ENCODE results near the gene SMARCD3. TPM values are rescaled to one million over a fixed set of nuclear protein-coding genes. Genes with fewer than 3 reads are reported as not detected.
A peak's percentile ranks its signal among the peaks of the same experiment; 100 is the strongest.

Gene SMARCD3
- total and polyA plus RNA-seq, 2 of the 13 experiments (the other 11 are each of a cell fraction or from before 2014, with no cell fraction given): 0.20 to 0.62 TPM

GRCh38 chr7:151226875-151227782, 21.4 kb downstream of the SMARCD3 start, which contains the start of gene ABCF2 (continued):
- TF ChIP-seq ZC3H4 (CRISPR knock-in tag; IDR thresholded peaks at IDR 0.05; ENCODE audit: borderline replicate concordance) (no peak), AGO1 (IDR thresholded peaks at IDR 0.05; ENCODE audit: low read depth, low read length, poor library complexity, severe bottlenecking) (no peak), HNRNPL (IDR thresholded peaks at IDR 0.05; ENCODE audit: low read depth, low read length) (no peak), RBAK (CRISPR knock-in tag; IDR thresholded peaks at IDR 0.05) (peak; percentile 41; the same call in 1 of the 2 replicates), SRY (CRISPR knock-in tag; IDR thresholded peaks at IDR 0.05) (0 out of 2 replicates have a peak, but pooled peaks have one; percentile 33), ZNF878 (CRISPR knock-in tag; IDR thresholded peaks at IDR 0.05) (no peak), KDM5A (IDR thresholded peaks at IDR 0.05; ENCODE audit: borderline replicate concordance, low read length) (peak; percentile 91), SMAD1 (CRISPR knock-in tag; IDR thresholded peaks at IDR 0.05; ENCODE audit: borderline replicate concordance, low read depth) (no peak), KLF13 (CRISPR knock-in tag; IDR thresholded peaks at IDR 0.05) (no peak), TGIF2 (CRISPR knock-in tag; IDR thresholded peaks at IDR 0.05) (no peak), ZNF589 (CRISPR knock-in tag; conservative IDR thresholded peaks at IDR 0.05) (no peak), CENPT (CRISPR knock-in tag; IDR thresholded peaks at IDR 0.05; ENCODE audit: low read depth) (no peak), GLI4 (CRISPR knock-in tag; IDR thresholded peaks at IDR 0.05; ENCODE audit: borderline replicate concordance) (peak; percentile 63; the same call in 1 of the 2 replicates), ZNF598 (CRISPR knock-in tag; IDR thresholded peaks at IDR 0.05; ENCODE audit: borderline replicate concordance) (no peak), NR1H2 (CRISPR knock-in tag; IDR thresholded peaks at IDR 0.05; ENCODE audit: borderline replicate concordance, low read depth) (no peak), HDAC2 (CRISPR knock-in tag; IDR thresholded peaks at IDR 0.05) (peak; percentile 79), ZNF703 (CRISPR knock-in tag; IDR thresholded peaks at IDR 0.05; ENCODE audit: borderline replicate concordance) (no peak), DRAP1 (CRISPR knock-in tag; IDR thresholded peaks at IDR 0.05) (peak; percentile 65), HOXD1 (CRISPR knock-in tag; IDR thresholded peaks at IDR 0.05) (no peak), ETV5 (CRISPR knock-in tag; IDR thresholded peaks at IDR 0.05; ENCODE audit: borderline replicate concordance) (no peak), REXO4 (CRISPR knock-in tag; IDR thresholded peaks at IDR 0.05; ENCODE audit: borderline replicate concordance) (0 out of 2 replicates have a peak, but pooled peaks have one; percentile 69), ZNF12 (CRISPR knock-in tag; IDR thresholded peaks at IDR 0.05) (no peak)
- TF ChIP-seq, protein P1, sequence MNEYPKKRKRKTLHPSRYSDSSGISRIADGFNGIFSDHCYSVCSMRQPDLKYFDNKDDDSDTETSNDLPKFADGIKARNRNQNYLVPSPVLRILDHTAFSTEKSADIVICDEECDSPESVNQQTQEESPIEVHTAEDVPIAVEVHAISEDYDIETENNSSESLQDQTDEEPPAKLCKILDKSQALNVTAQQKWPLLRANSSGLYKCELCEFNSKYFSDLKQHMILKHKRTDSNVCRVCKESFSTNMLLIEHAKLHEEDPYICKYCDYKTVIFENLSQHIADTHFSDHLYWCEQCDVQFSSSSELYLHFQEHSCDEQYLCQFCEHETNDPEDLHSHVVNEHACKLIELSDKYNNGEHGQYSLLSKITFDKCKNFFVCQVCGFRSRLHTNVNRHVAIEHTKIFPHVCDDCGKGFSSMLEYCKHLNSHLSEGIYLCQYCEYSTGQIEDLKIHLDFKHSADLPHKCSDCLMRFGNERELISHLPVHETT (CRISPR knock-in tag; conservative IDR thresholded peaks at IDR 0.05): peak; percentile 58; the same call in 1 of the 2 replicates

Measured in HepG2 (cell line).